Erythroblast (primary cell): ENCODE data around the gene CEP41.

Experiments used
- DNase-seq, 2 experiments: peaks; one replicate each; lab custom pipeline; 2025; lab: John Stamatoyannopoulos, UW
- GATA1 ChIP-seq: IDR thresholded peaks from 2 replicates; pipeline ENCODE4 v1.6.1; 2011; ENCODE audit warnings: low read depth, mild to moderate bottlenecking, control low read depth, low read length, moderate library complexity
- POLR2A ChIP-seq: IDR thresholded peaks from 2 replicates; pipeline ENCODE4 v1.6.1; 2011; ENCODE audit warnings: mild to moderate bottlenecking, low read length

Gene CEP41, protein sequence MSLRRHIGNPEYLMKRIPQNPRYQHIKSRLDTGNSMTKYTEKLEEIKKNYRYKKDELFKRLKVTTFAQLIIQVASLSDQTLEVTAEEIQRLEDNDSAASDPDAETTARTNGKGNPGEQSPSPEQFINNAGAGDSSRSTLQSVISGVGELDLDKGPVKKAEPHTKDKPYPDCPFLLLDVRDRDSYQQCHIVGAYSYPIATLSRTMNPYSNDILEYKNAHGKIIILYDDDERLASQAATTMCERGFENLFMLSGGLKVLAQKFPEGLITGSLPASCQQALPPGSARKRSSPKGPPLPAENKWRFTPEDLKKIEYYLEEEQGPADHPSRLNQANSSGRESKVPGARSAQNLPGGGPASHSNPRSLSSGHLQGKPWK

DNA sequence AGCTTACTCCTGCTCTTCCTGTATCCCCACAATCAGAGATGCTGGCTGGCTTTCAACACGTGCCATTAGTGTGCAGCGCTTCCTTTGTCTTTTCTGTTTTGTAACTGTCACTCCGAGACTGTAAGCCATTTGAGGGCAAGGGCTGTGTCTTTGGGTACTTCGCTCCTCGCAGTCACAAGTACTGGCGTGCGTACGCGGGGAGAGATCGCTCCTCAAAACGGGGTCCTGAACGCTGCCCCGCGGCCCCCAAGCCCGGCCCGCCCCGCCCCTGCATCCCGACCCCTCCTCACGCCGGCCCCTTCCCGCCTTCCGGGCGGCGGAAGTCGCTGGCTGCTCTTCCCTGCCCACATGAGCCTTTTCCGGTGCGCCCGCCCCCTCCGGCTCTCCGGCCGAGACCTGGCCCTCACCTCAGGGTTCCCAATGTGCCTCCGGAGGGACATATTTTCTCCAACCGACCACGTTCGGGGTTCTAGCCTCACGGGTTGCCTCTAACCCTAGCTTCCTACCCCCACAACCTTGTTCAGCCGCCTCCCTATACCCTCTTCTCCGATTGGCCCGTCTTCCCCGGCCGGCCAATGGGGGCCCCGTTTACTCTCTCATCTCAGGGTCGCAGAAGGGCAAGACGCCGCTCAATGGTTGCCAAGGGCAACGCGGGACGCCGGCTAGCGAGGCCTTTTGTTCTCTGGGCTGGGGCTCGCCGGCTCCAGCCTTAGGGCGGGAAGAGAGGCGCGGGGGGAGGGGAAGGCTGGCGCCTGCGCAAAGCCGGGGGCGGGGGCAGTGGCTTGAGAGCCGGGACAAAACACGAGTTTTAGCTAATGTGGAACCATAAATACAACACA is at the start of gene CEP41:
CEP41 (minus strand) TSS at position 490 of the 839 bp plus-strand sequence; CDS start at position 440, 50 bp downstream.
- DNase-seq, result peak; percentile 95 to 98
- TF ChIP-seq POLR2A, result peak; percentile 45
- no peak for TF ChIP-seq GATA1

DNA sequence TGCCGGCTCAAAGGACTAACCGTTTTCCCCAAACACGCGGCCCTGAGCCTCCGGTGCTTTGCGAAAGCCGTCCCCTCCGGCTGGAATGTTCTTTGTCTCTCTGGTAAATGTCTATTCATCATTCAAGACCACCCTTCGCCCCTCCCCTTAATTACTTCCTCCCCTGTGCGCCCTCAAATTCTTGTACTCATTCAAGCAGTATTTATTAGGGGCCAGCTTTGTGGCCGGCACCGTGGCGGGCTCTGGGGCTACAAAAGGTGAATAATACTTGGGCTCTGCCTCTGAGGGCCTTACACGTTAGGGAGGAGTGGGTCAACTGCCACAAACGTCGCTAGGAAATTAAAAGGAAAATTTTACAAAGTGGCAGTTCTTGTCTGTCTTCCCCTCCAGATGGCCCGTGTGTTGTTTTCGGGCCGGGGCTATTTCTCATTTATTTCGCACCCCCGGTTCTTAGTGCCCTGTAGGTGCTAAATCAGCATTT is 49.5 kb upstream of the CEP41 start:
- no peak for DNase-seq
- no peak for TF ChIP-seq POLR2A
- no peak for TF ChIP-seq GATA1

- no peak for DNase-seq
- TF ChIP-seq GATA1 (no peak), POLR2A (no peak)
Measured at GRCh38 chr7:130489140-130489983, 48.5 kb upstream of the CEP41 start.

DNA sequence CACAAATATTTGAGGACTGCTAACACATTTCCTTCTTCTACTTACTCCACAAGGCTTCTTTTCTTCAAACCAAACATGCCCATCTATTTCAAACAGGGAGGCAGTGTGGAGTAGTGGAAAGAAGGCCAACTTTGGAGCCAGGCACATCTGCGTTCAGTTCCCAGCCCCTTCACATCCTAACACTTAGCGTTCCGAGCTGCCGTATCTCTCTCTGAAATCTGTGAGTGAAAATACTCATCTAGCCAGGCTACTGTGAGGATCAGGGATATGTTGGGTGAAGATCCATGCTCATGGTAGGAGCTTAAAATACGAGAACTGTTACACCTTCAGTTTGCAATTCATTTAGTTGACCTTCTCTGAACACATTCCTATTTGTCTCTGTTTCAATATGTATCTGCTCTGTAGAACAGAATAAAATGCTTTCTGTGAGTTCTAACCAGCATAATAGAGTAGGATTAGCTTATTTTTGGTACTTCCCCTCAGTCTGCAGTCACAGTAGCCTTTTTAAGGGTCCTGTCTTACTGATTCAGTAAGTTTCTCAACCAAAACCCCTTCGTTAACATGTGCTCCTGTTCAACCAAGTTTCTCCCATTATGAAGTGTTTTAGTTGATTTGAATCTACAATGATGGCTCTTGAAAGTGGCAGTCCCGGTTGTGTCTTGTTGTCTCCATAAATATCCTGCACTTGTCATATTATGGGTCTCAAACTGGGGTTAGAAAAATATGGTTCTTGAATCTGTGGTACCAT is 47.8 kb upstream of the CEP41 start:
- no peak for TF ChIP-seq POLR2A
- no peak for TF ChIP-seq GATA1
- no peak for DNase-seq

- DNase-seq, result no peak
- TF ChIP-seq POLR2A, result no peak
- no peak for TF ChIP-seq GATA1
Measured at GRCh38 chr7:130486954-130487436, 46.2 kb upstream of the CEP41 start.

DNA sequence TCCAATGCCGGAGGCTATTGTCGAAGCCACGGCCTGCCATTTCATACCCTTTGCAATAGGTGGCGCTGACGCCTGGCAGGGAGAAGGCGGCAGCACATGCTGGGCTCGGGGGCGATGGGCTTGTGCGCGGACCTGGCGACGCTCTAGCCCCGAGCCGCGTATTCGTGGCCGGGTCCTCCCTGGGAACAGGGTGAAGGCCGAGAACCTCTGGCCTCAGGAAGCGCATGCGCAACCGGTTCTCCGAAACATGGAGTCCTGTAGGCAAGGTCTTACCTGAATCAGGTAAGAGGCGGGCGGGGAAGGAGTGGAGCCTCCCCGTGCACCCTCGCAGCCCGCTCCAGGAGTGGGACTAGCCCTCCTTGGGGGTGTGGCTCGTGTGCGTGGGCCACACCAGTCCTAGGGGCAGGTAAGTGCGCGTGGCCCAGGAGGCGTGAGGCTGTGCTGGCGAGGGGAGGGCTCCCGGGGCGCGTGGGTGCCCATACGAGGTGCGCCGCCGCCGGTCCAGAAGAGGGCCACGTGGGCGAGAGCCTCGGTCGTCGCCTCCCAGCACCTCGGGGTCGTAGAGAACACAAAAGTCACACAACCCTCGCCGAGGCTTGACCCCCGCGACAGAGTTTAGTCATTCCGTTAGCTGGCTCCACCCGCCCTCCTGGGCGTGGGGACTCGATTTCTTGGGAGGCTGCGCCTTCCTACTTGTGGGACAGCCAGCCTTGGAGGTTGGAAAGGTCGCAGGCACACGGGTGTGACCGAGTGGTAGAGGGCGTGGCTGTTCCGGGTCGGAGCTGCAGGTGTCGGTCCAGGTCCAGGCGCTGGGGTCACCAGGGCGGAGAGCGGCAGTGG is 45.5 kb upstream of the CEP41 start:
- no peak for TF ChIP-seq POLR2A
- TF ChIP-seq GATA1, result no peak
- peak; percentile 74 to 75 for DNase-seq

DNA sequence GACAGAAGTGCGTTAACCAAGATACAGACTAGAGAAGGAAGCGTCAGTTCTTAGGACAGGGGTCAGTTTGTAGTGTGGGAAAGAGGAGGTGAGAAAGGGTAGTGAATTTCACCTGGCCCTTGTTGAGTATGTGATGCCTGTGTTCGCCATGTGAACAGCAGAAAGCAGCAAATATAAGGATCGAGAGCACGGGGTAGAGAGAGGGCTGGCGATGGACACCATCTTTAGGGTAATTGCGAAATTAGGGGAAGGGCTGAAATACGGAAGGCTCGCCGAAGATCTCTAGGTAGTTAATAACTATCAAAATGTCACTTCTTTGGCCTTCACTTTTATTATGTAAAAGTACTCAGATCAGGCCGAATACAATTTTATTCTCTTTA is 44.9 kb upstream of the CEP41 start:
- no peak for TF ChIP-seq POLR2A
- TF ChIP-seq GATA1, result no peak
- no peak for DNase-seq

DNA sequence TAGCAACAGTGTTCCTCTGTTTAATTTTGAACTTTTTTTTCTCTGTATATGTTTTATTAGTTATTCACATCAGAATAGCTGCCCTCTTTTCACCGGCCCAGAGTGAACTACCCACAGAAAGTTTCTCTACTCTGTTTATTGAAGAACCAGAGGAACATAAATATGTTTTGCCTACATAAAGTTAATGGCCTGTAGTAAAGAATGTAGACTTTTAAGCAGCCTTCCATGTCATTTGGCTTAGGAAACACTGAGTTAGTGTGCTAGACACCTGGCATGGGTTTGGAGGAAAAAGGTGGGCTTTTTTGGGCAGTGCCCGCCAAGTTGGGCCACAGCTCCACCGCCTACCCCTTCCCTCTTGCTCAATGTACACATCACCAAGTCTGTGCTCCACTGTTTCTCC is 42.2 kb upstream of the CEP41 start:
- DNase-seq, result no peak
- TF ChIP-seq GATA1, result no peak
- TF ChIP-seq POLR2A, result no peak

- DNase-seq, result no peak
- TF ChIP-seq GATA1 (no peak), POLR2A (no peak)
Measured at GRCh38 chr7:130481898-130482297, 41.1 kb upstream of the CEP41 start.

- no peak for TF ChIP-seq GATA1
- TF ChIP-seq POLR2A, result no peak
- no peak for DNase-seq
Measured at GRCh38 chr7:130479716-130480400, 39.0 kb upstream of the CEP41 start.

GRCh38 chr7:130478991-130479390 is 38.2 kb upstream of the CEP41 start:
- TF ChIP-seq GATA1, result no peak
- DNase-seq, result no peak
